Lower leg skin (tissue), 4 donors: ENCODE results near the gene FEZF2. TPM values are rescaled to one million over a fixed set of nuclear protein-coding genes. Genes with fewer than 3 reads are reported as not detected.

Source experiments
- DNase-seq, 2 donors: peaks; one replicate each; pipeline ENCODE4 v3.0.0-alpha.2; 2019; ENCODE audit warnings: low spot score in 2 of 2
- H3K4me3 ChIP-seq: fragments of 200-600 bp; sonication (generic); 2 replicates; pipeline ENCODE4 v1.5.1; 2017; ENCODE audit warnings: mild to moderate bottlenecking, low read depth; ENCODE audit not compliant: poor library complexity, severe bottlenecking
- CTCF ChIP-seq, 3 donors: fragments of 450-650 bp; IDR thresholded peaks; one replicate each; pipeline ENCODE4 v1.5.1; 2016; ENCODE audit warnings: antibody characterized with exemption in 3 of 3, mild to moderate bottlenecking in 3 of 3, moderate library complexity in 2 of 3
- POLR2A ChIP-seq, 2 donors: fragments of 450-650 bp; IDR thresholded peaks; one replicate each; pipeline ENCODE4 v1.6.1; 2016 to 2017; ENCODE audit warnings: antibody characterized with exemption in 2 of 2, mild to moderate bottlenecking in 1 of 2, moderate library complexity in 1 of 2
- WGBS, 2 donors: methylation state at CpG; one replicate each; pipeline ENCODE4 v1.1.5; 2018; 5-methylcytosine and 5-hydroxymethylcytosine counted together
- intact Hi-C: fragments of 100-400 bp; cut with DNase I; formaldehyde crosslinking; loops from one replicate; pipeline ENCODE4 v1.15.0; 2023; ENCODE audit warnings: low total_unique reads
- total RNA-seq, 4 donors: library from RNA; depleted of rRNA; stranded (reverse); fragments of >200 nt; gene quantifications; one replicate each; pipeline ENCODE4 v1.1.0, GENCODE V29; 2016

Gene FEZF2
- total RNA-seq, 4 donors from 2014 or later = not detected

- intact Hi-C loops = no loop called here
- DNase-seq = no peak
- no peak for TF ChIP-seq CTCF (IDR thresholded peaks at IDR 0.05)
- TF ChIP-seq POLR2A (IDR thresholded peaks at IDR 0.05) = no peak
- WGBS, 2 donors = 4 to 13% methylated on average over 25 of the region's 25 CpGs
- no peak overlapping the region for H3K4me3 ChIP-seq
These were observed 5.6 kb downstream of the FEZF2 start for GRCh38 chr3:62367763-62368195.

GRCh38 chr3:62366126-62366484 is 7.2 kb downstream of the FEZF2 start:
- 35 to 46% methylated on average over 4 of the region's 4 CpGs for WGBS, 2 donors

GRCh38 chr3:62365391-62366125 is 7.8 kb downstream of the FEZF2 start:
- no peak for DNase-seq
- WGBS, 2 donors = 33 to 39% methylated on average over 16 of the region's 16 CpGs
- H3K4me3 ChIP-seq = no peak overlapping the region
- intact Hi-C loops = no loop called here
- TF ChIP-seq POLR2A (IDR thresholded peaks at IDR 0.05) = no peak
- no peak for TF ChIP-seq CTCF (IDR thresholded peaks at IDR 0.05)

More at GRCh38 chr3:62366126-62366484, 7.2 kb downstream of the FEZF2 start:
- no peak for DNase-seq
- no peak for TF ChIP-seq CTCF (IDR thresholded peaks at IDR 0.05)
- TF ChIP-seq POLR2A (IDR thresholded peaks at IDR 0.05) = no peak
- intact Hi-C loops = no loop called here
- H3K4me3 ChIP-seq = no peak overlapping the region

- no peak for TF ChIP-seq CTCF (IDR thresholded peaks at IDR 0.05)
- no peak overlapping the region for H3K4me3 ChIP-seq
- intact Hi-C loops = no loop called here
- DNase-seq = no peak
These were observed 9.2 kb downstream of the FEZF2 start for GRCh38 chr3:62364191-62364590.

- WGBS, 2 donors = 63 to 65% methylated on average over 6 of the region's 6 CpGs
- DNase-seq = no peak
- no peak overlapping the region for H3K4me3 ChIP-seq
- TF ChIP-seq CTCF (IDR thresholded peaks at IDR 0.05) = no peak
- TF ChIP-seq POLR2A (IDR thresholded peaks at IDR 0.05) = no peak
- intact Hi-C loops = no loop called here
These were observed 10.1 kb downstream of the FEZF2 start for GRCh38 chr3:62363275-62363674.

- 64 to 79% methylated on average over 3 of the region's 3 CpGs for WGBS, 2 donors
- intact Hi-C loops = no loop called here
- no peak for DNase-seq
- no peak overlapping the region for H3K4me3 ChIP-seq
- no peak for TF ChIP-seq CTCF (IDR thresholded peaks at IDR 0.05)
- no peak for TF ChIP-seq POLR2A (IDR thresholded peaks at IDR 0.05)
These were observed 11.5 kb downstream of the FEZF2 start for GRCh38 chr3:62361824-62362223.
